SU-DHL-6 (cell line): Measurements from ENCODE around the gene GFPT2.

Experiments
- H2AFZ ChIP-seq: fragments of 200-600 bp; sonication (generic); 2 replicates; pipeline ENCODE4 v1.6.1; 2014; ENCODE audit warnings: low read depth, mild to moderate bottlenecking, moderate library complexity, mixed read lengths, antibody characterized with exemption, low read length; ENCODE audit not compliant: severe bottlenecking
- H3F3A ChIP-seq: fragments of 200-600 bp; shearing (Covaris generic); 2 replicates; pipeline ENCODE4 v1.6.0; 2016; ENCODE audit warnings: antibody characterized with exemption, mild to moderate bottlenecking; ENCODE audit not compliant: insufficient read depth
- H3K27ac ChIP-seq: fragments of 200-600 bp; sonication (generic); 2 replicates; pipeline ENCODE4 v1.5.1; 2016; ENCODE audit warnings: low read depth, mild to moderate bottlenecking, low read length, moderate library complexity, mixed read lengths
- H3K27me3 ChIP-seq: fragments of 200-600 bp; sonication (generic), shearing (Covaris generic); 2 replicates; pipeline ENCODE4 v1.6.0; 2014; ENCODE audit warnings: mild to moderate bottlenecking, low read length
- H3K36me3 ChIP-seq: fragments of 200-600 bp; sonication (generic); 2 replicates; pipeline ENCODE4 v1.6.1; 2014; ENCODE audit warnings: mild to moderate bottlenecking, low read length, mixed read lengths
- H3K4me2 ChIP-seq: fragments of 300-600, 200-600 bp; shearing (Covaris generic), sonication (generic); 2 replicates; pipeline ENCODE4 v1.6.0; 2014; ENCODE audit warnings: low read length, low read depth, mild to moderate bottlenecking; ENCODE audit not compliant: poor library complexity, severe bottlenecking
- H3K4me3 ChIP-seq: fragments of 200-600 bp; sonication (generic); 2 replicates; pipeline ENCODE4 v1.5.1; 2014; ENCODE audit warnings: antibody characterized with exemption, low read length, mild to moderate bottlenecking, mixed read lengths; ENCODE audit not compliant: insufficient read depth, poor library complexity, severe bottlenecking
- H3K79me2 ChIP-seq: fragments of 200-600 bp; sonication (generic); 2 replicates; pipeline ENCODE4 v1.6.1; 2014; ENCODE audit warnings: mild to moderate bottlenecking, low read length, moderate library complexity; ENCODE audit not compliant: insufficient read depth
- H3K9ac ChIP-seq: fragments of 200-600 bp; sonication (generic); 2 replicates; pipeline ENCODE4 v1.7.0; 2014; ENCODE audit warnings: mild to moderate bottlenecking, low read length
- H3K9me2 ChIP-seq: fragments of 200-600 bp; sonication (generic); replicated peaks from 2 replicates; pipeline ENCODE4 v1.6.1; 2014; ENCODE audit warnings: low read length; ENCODE audit not compliant: insufficient read depth
- H3K9me3 ChIP-seq: fragments of 200-600 bp; sonication (generic); 2 replicates; pipeline ENCODE4 v1.6.1; 2014; ENCODE audit warnings: low read length, mixed read lengths; ENCODE audit not compliant: insufficient read depth
- H4K20me1 ChIP-seq: fragments of 200-600 bp; sonication (generic); 2 replicates; pipeline ENCODE4 v1.6.1; 2014; ENCODE audit warnings: low read depth, mild to moderate bottlenecking, antibody characterized with exemption, low read length, moderate library complexity, mixed read lengths
- CTCF ChIP-seq: fragments of 200-600 bp; sonication (generic); IDR thresholded peaks from one replicate; pipeline ENCODE4 v1.5.1; 2017; ENCODE audit warnings: antibody characterized with exemption, mild to moderate bottlenecking, low read length, moderate library complexity; ENCODE audit not compliant: insufficient read depth, poor library complexity, severe bottlenecking
- EZH2phosphoT487 ChIP-seq: fragments of 200-600 bp; sonication (generic), shearing (Covaris generic); conservative IDR thresholded peaks from 2 replicates; pipeline ENCODE4 v1.6.1; 2018; ENCODE audit warnings: mild to moderate bottlenecking, antibody characterized with exemption, low read length, moderate library complexity, mixed read lengths

GFPT2 gene

GRCh38 chr5:180283026-180283615 is 70.0 kb downstream of the GFPT2 start:
- H3K9ac ChIP-seq = no peak overlapping the region
- H3K4me2 ChIP-seq = no peak overlapping the region
- H2AFZ ChIP-seq = no peak overlapping the region
- H3K27ac ChIP-seq = no peak overlapping the region
- peaks cover 17% of the 10 kb centered on the region for H3K36me3 ChIP-seq
- H4K20me1 ChIP-seq = no peaks in the 10 kb centered on the region; the same call in 1 of the 2 replicates
- H3K79me2 ChIP-seq = peaks cover 58% of the 10 kb centered on the region
- TF ChIP-seq EZH2phosphoT487 (no peak), CTCF (no peak)
- H3F3A ChIP-seq = no peaks in the 10 kb centered on the region
- H3K9me3 ChIP-seq = no peaks in the 10 kb centered on the region
- no peaks in the 10 kb centered on the region for H3K9me2 ChIP-seq
- H3K27me3 ChIP-seq = no peaks in the 10 kb centered on the region
- H3K4me3 ChIP-seq = no peak overlapping the region

DNA sequence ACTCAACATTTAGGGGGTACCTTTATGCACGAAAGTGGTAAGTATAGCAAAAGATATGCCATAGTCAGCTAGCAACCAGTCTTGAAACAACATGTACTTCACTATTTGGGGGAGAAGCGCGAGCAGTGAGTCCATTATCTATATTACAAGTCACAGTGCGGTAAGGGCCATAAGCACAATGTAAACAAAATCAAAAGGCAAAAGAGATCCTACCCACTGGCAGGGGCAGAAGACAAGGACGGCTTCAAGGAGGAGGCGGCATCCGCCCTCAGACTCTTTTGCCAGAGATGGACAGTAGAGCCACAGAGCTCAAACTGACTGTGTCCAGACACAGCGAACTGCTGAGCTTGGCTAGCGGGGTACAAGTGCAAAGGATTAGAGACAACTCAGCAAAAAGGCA is 70.9 kb downstream of the GFPT2 start:
- H3K9me3 ChIP-seq = no peaks in the 10 kb centered on the region
- no peak overlapping the region for H3K27ac ChIP-seq
- no peaks in the 10 kb centered on the region for H3K9me2 ChIP-seq
- H3K27me3 ChIP-seq = no peaks in the 10 kb centered on the region
- no peak overlapping the region for H3K4me2 ChIP-seq
- H2AFZ ChIP-seq = no peak overlapping the region
- H3K4me3 ChIP-seq = no peak overlapping the region
- H3K79me2 ChIP-seq = peaks cover 50% of the 10 kb centered on the region
- no peak for TF ChIP-seq EZH2phosphoT487
- TF ChIP-seq CTCF = no peak
- peaks cover 25% of the 10 kb centered on the region for H3K36me3 ChIP-seq
- no peaks in the 10 kb centered on the region for H3F3A ChIP-seq
- H4K20me1 ChIP-seq = no peaks in the 10 kb centered on the region; the same call in 1 of the 2 replicates
- H3K9ac ChIP-seq = no peak overlapping the region

DNA sequence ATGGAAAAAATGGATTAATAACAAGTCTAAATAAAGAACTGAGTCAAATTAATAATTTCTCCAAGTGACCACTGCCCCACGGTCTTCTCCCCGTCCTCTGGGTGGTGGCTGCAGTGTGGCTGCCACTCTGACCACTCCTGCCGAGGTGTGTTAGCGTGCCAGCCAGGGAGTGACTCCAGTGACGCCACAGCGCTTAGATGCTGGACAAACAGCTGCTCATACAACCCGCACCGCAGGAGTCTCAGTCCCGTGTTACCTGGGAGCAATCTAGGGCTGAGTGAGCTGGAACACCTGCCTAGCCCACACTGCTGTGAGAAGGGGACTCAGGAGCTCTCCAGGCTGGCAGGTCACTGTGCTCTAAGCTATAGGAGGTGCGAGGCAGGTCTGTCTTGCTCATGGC is 71.4 kb downstream of the GFPT2 start:
- no peaks in the 10 kb centered on the region for H3K9me2 ChIP-seq
- H3K4me2 ChIP-seq = no peak overlapping the region
- H3K36me3 ChIP-seq = peaks cover 30% of the 10 kb centered on the region
- no peak overlapping the region for H3K9ac ChIP-seq
- no peaks in the 10 kb centered on the region for H3K9me3 ChIP-seq
- H4K20me1 ChIP-seq = no peaks in the 10 kb centered on the region; the same call in 1 of the 2 replicates
- H3F3A ChIP-seq = no peaks in the 10 kb centered on the region
- no peak overlapping the region for H3K4me3 ChIP-seq
- peaks cover 44% of the 10 kb centered on the region for H3K79me2 ChIP-seq
- H3K27ac ChIP-seq = no peak overlapping the region
- H2AFZ ChIP-seq = no peak overlapping the region
- H3K27me3 ChIP-seq = no peaks in the 10 kb centered on the region
- TF ChIP-seq EZH2phosphoT487 (no peak), CTCF (no peak)
